IMR-90 (cell line): ENCODE results near the gene LRRC58. TPM values are rescaled to one million over a fixed set of nuclear protein-coding genes. Genes with fewer than 3 reads are reported as not detected.

Experiments
- ATAC-seq: fragments of 200-7000 bp; cut with Tn5 transposase; 2 replicates; pipeline ENCODE4 v1.9.1; 2020; ENCODE audit warnings: low read depth, mild to moderate bottlenecking, moderate library complexity
- BruUV-seq: library from RNA; stranded (reverse); fragments of 400-500 nt; replicated peaks from 2 replicates; lab custom pipeline; 2021; lab: Mats Ljungman, UMichigan
- CTCF ChIA-PET: fragments of 300-600 bp; formaldehyde crosslinking; extraction: SDS; loops from one replicate; lab custom pipeline; 2021; ENCODE audit warnings: antibody characterized with exemption; lab: Yijun Ruan, JAX
- POLR2A ChIA-PET: fragments of 300-600 bp; sonication (Branson Sonifier 250); formaldehyde crosslinking; loops from one replicate; lab custom pipeline; 2022; ENCODE audit warnings: antibody characterized with exemption; ENCODE audit not compliant: unreplicated experiment; lab: Charles Lee
- DNase-seq: peaks from one replicate; pipeline ENCODE4 v3.0.0; 2013
- H2AFZ ChIP-seq: replicated peaks from 2 replicates; pipeline ENCODE3; 2013; ENCODE audit warnings: low read length, mild to moderate bottlenecking; ENCODE audit not compliant: poor library complexity
- H2AK5ac ChIP-seq: 2 replicates; pipeline ENCODE4 v1.6.1; 2013; ENCODE audit warnings: low read depth, low read length, inconsistent platforms
- H2AK9ac ChIP-seq: replicated peaks from 2 replicates; pipeline ENCODE3; 2013; ENCODE audit warnings: mild to moderate bottlenecking, low read depth, low read length, moderate library complexity; ENCODE audit not compliant: poor library complexity
- H2BK120ac ChIP-seq: 2 replicates; pipeline ENCODE4 v1.6.1; 2013; ENCODE audit warnings: low read depth, low read length, inconsistent platforms
- H2BK15ac ChIP-seq: 3 replicates; pipeline ENCODE4 v1.6.1; 2013; ENCODE audit warnings: low read depth, low read length, inconsistent platforms
- H2BK20ac ChIP-seq: 2 replicates; pipeline ENCODE4 v1.6.1; 2013; ENCODE audit warnings: low read depth, mild to moderate bottlenecking, inconsistent platforms, low read length, moderate library complexity
- H2BK5ac ChIP-seq: 2 replicates; pipeline ENCODE4 v1.6.1; 2013; ENCODE audit warnings: mild to moderate bottlenecking, low read depth, low read length, inconsistent platforms; ENCODE audit not compliant: poor library complexity, severe bottlenecking
- H3K14ac ChIP-seq: replicated peaks from 2 replicates; pipeline ENCODE4 v1.6.1; 2013; ENCODE audit warnings: low read depth, low read length, inconsistent platforms
- H3K18ac ChIP-seq: 2 replicates; pipeline ENCODE4 v1.6.1; 2013; ENCODE audit warnings: low read depth, low read length, control low read depth
- H3K23ac ChIP-seq: 2 replicates; pipeline ENCODE4 v1.6.1; 2013; ENCODE audit warnings: low read depth, low read length, inconsistent platforms
- H3K27ac ChIP-seq: 2 replicates; pipeline ENCODE4 v1.5.1; 2013; ENCODE audit warnings: mild to moderate bottlenecking, control low read depth, low read length; ENCODE audit not compliant: insufficient read depth
- H3K27me3 ChIP-seq: 2 replicates; pipeline ENCODE4 v1.6.1; 2013; ENCODE audit warnings: low read length; ENCODE audit not compliant: control insufficient read depth, insufficient read depth
- H3K36me3 ChIP-seq: 2 replicates; pipeline ENCODE4 v1.6.1; 2013; ENCODE audit warnings: low read length, mixed read lengths; ENCODE audit not compliant: control insufficient read depth, insufficient read depth
- H3K4ac ChIP-seq: 2 replicates; pipeline ENCODE4 v1.6.1; 2013; ENCODE audit warnings: low read depth, low read length, inconsistent platforms
- H3K4me1 ChIP-seq: 2 replicates; pipeline ENCODE4 v1.6.1; 2013; ENCODE audit warnings: low read length, mixed read lengths; ENCODE audit not compliant: control insufficient read depth, insufficient read depth
- H3K4me2 ChIP-seq: 2 replicates; pipeline ENCODE4 v1.6.1; 2013; ENCODE audit warnings: low read depth, mild to moderate bottlenecking, control low read depth, low read length, moderate library complexity
- H3K4me3 ChIP-seq: 2 replicates; pipeline ENCODE4 v1.5.1; 2013; ENCODE audit warnings: low read depth, mild to moderate bottlenecking, control low read depth, low read length, moderate library complexity; ENCODE audit not compliant: insufficient read depth
- H3K56ac ChIP-seq: 2 replicates; pipeline ENCODE4 v1.6.1; 2013; ENCODE audit warnings: low read length, inconsistent platforms; ENCODE audit not compliant: insufficient read depth; ENCODE audit errors: extremely low read depth
- H3K79me1 ChIP-seq, 2 experiments: 2 replicates each; pipeline ENCODE4 v1.6.1; 2013; ENCODE audit warnings: low read length in 2 of 2, inconsistent platforms in 1 of 2, low read depth in 1 of 2
- H3K9ac ChIP-seq: 2 replicates; pipeline ENCODE4 v1.6.1; 2013; ENCODE audit warnings: low read depth, low read length, control low read depth
- H3K9me1 ChIP-seq: 2 replicates; pipeline ENCODE4 v1.6.1; 2013; ENCODE audit warnings: low read length, inconsistent platforms; ENCODE audit not compliant: insufficient read depth
- H3K9me3 ChIP-seq: 2 replicates; pipeline ENCODE4 v1.6.1; 2013; ENCODE audit warnings: low read length; ENCODE audit not compliant: control insufficient read depth, insufficient read depth
- H4K20me1 ChIP-seq: 2 replicates; pipeline ENCODE4 v1.6.1; 2013; ENCODE audit warnings: low read length, inconsistent platforms; ENCODE audit not compliant: insufficient read depth
- H4K5ac ChIP-seq: 2 replicates; pipeline ENCODE4 v1.6.1; 2013; ENCODE audit warnings: mild to moderate bottlenecking, low read depth, low read length, control low read depth
- H4K8ac ChIP-seq, 2 experiments: 2 replicates each; pipeline ENCODE4 v1.6.1; 2013; ENCODE audit warnings: low read depth in 2 of 2, low read length in 2 of 2, control low read depth in 1 of 2, inconsistent platforms in 1 of 2
- H4K91ac ChIP-seq: 2 replicates; pipeline ENCODE4 v1.6.1; 2013; ENCODE audit warnings: low read depth, low read length, inconsistent platforms; ENCODE audit not compliant: insufficient read depth
- BHLHE40 ChIP-seq: fragments of 150-350 bp; IDR thresholded peaks from 2 replicates; pipeline ENCODE4 v1.6.1; 2016; ENCODE audit warnings: mild to moderate bottlenecking, low read depth, low read length
- CHD1 ChIP-seq: IDR thresholded peaks from 2 replicates; pipeline ENCODE4 v1.6.1; 2012; ENCODE audit warnings: low read depth, low read length, improper control_type of control experiment
- MAFK ChIP-seq: IDR thresholded peaks from 2 replicates; pipeline ENCODE4 v1.6.1; 2012; ENCODE audit warnings: low read depth, low read length, improper control_type of control experiment
- MAZ ChIP-seq: IDR thresholded peaks from 2 replicates; pipeline ENCODE4 v1.6.1; 2012; ENCODE audit warnings: low read depth, mild to moderate bottlenecking, low read length, improper control_type of control experiment, moderate library complexity, borderline replicate concordance
- RAD21 ChIP-seq: IDR thresholded peaks from 2 replicates; pipeline ENCODE4 v1.6.1; 2012; ENCODE audit warnings: low read length, improper control_type of control experiment
- RFX5 ChIP-seq: IDR thresholded peaks from 2 replicates; pipeline ENCODE4 v1.8.0; 2012; ENCODE audit warnings: low read depth, mild to moderate bottlenecking, low read length, moderate library complexity
- SMC3 ChIP-seq: fragments of 150-350 bp; IDR thresholded peaks from 2 replicates; pipeline ENCODE4 v1.6.1; 2016; ENCODE audit warnings: low read depth, mild to moderate bottlenecking, antibody characterized with exemption, low read length, moderate library complexity
- USF2 ChIP-seq: fragments of 150-350 bp; IDR thresholded peaks from 2 replicates; pipeline ENCODE4 v1.6.1; 2017; ENCODE audit warnings: mild to moderate bottlenecking, antibody characterized with exemption, low read length, low read depth
- WGBS, 2 experiments: methylation state at CpG; one replicate each; pipeline versions ENCODE4 v1.1.5 to v1.1.7; 2013; ENCODE audit warnings: missing lambda C conversion rate in 2 of 2; ENCODE audit not compliant: insufficient read length in 1 of 2; ENCODE audit errors: extremely low coverage in 2 of 2; 5-methylcytosine and 5-hydroxymethylcytosine counted together
- dilution Hi-C: fragments of 300-500 bp; cut with HindIII; formaldehyde crosslinking; loops from one replicate; pipeline ENCODE4 v1.14.3; 2018; ENCODE audit warnings: low sequenced_read_pairs; ENCODE audit not compliant: unreplicated experiment
- in situ Hi-C: fragments of 300-500 bp; cut with MboI; formaldehyde crosslinking; loops from 3 replicates; pipeline ENCODE4 v1.14.3; 2019; ENCODE audit warnings: low sequenced_read_pairs, inconsistent platforms, mixed read lengths
- intact Hi-C: fragments of 100-400 bp; cut with micrococcal nuclease; formaldehyde crosslinking; loops from 2 replicates; pipeline ENCODE4 v1.10.0; 2022
- polyA plus RNA-seq, 3 experiments: library from polyadenylated mRNA; depleted of rRNA; stranded (reverse); fragments of >200 nt; gene quantifications; 2 replicates each; pipeline ENCODE4 v1.2.3, GENCODE V29; 2012; ENCODE audit warnings: low replicate concordance in 1 of 3
- total RNA-seq: library from RNA; depleted of rRNA; stranded (reverse); fragments of >200 nt; gene quantifications from 2 replicates; pipeline ENCODE4 v1.2.3, GENCODE V29; 2012
- TF ChIP-seq, protein P1 (sequence below): fragments of 150-350 bp; IDR thresholded peaks from 2 replicates; pipeline ENCODE4 v1.6.1; 2016; ENCODE audit warnings: low read depth, mild to moderate bottlenecking, low read length, moderate library complexity, borderline replicate concordance

LRRC58 gene
- total and polyA plus RNA-seq, 2 of the 4 experiments (the other 2 are of a cell fraction), result 5.0 to 13.4 TPM

GRCh38 chr3:120280026-120280425 is 69.1 kb downstream of the LRRC58 start:
- no peak overlapping the region for H2AK5ac ChIP-seq
- H3K27ac ChIP-seq, result no peak overlapping the region
- dilution Hi-C loops (no loop called here), in situ Hi-C loops (no loop called here), intact Hi-C loops (no loop called here)
- no peak overlapping the region for H2AK9ac ChIP-seq
- H4K91ac ChIP-seq, result no peak overlapping the region
- H3K4me2 ChIP-seq, result no peak overlapping the region
- H3K56ac ChIP-seq, result no peak overlapping the region
- no peak overlapping the region for H3K18ac ChIP-seq
- H2BK20ac ChIP-seq, result no peak overlapping the region
- H3K9me1 ChIP-seq, result no peaks in the 10 kb centered on the region; the same call in 1 of the 2 replicates
- no peak overlapping the region for H2BK5ac ChIP-seq
- H3K4me3 ChIP-seq, result no peak overlapping the region
- H2BK120ac ChIP-seq, result no peak overlapping the region
- H3K14ac ChIP-seq, result no peak overlapping the region
- no peak overlapping the region for H3K4ac ChIP-seq
- BruUV-seq, result no TSS peak
- no peak for TF ChIP-seq RFX5
- no peak for TF ChIP-seq MAFK
- TF ChIP-seq RAD21, result no peak
- no peak for TF ChIP-seq SMC3
- no peak for TF ChIP-seq BHLHE40
- TF ChIP-seq, protein P1, sequence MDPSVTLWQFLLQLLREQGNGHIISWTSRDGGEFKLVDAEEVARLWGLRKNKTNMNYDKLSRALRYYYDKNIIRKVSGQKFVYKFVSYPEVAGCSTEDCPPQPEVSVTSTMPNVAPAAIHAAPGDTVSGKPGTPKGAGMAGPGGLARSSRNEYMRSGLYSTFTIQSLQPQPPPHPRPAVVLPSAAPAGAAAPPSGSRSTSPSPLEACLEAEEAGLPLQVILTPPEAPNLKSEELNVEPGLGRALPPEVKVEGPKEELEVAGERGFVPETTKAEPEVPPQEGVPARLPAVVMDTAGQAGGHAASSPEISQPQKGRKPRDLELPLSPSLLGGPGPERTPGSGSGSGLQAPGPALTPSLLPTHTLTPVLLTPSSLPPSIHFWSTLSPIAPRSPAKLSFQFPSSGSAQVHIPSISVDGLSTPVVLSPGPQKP, result no peak
- no peak for TF ChIP-seq CHD1
- no peak for TF ChIP-seq MAZ
- TF ChIP-seq USF2, result no peak
- no peak overlapping the region for H2BK15ac ChIP-seq
- no peak for DNase-seq
- no peaks in the 10 kb centered on the region for H3K36me3 ChIP-seq
- no peaks in the 10 kb centered on the region for H4K20me1 ChIP-seq
- no CpG with 5 or more reads among the region's 1 CpG for WGBS, 2 experiments
- no peak overlapping the region for H3K23ac ChIP-seq
- ATAC-seq, result no peak
- H3K9ac ChIP-seq, result no peak overlapping the region
- CTCF ChIA-PET, result no interaction called here
- no peaks in the 10 kb centered on the region for H3K79me1 ChIP-seq
- H3K9me3 ChIP-seq, result no peaks in the 10 kb centered on the region
- no peak overlapping the region for H2AFZ ChIP-seq
- H4K8ac ChIP-seq, result no peak overlapping the region
- no peak overlapping the region for H4K5ac ChIP-seq
- no peaks in the 10 kb centered on the region for H3K4me1 ChIP-seq
- H3K27me3 ChIP-seq, result peaks cover 43% of the 10 kb centered on the region
- POLR2A ChIA-PET, result no interaction called here
